ENCODE measurements around the gene ZNF350. TPM values are rescaled to one million over a fixed set of nuclear protein-coding genes. Genes with fewer than 3 reads are reported as not detected.

ZNF350 gene
- total RNA-seq, 4 donors from 2014 or later, result 7.2 to 16.7 (median 9.9) TPM

- Histone ChIP-seq H3K27ac (no peak overlapping the region), H3K36me3 (peaks cover 0 to 55% (median 38%) of the 10 kb centered on the region in 3 donors), H3K4me1 (no peaks in the 10 kb centered on the region), H3K9me3 (peaks cover 9 to 98% (median 64%) of the 10 kb centered on the region in 4 donors), H3K27me3 (no peaks in the 10 kb centered on the region), H3K4me3 (no peak overlapping the region)
- 93 to 98% methylated on average over 1 of the region's 1 CpG for WGBS, 2 donors
- DNase-seq (ENCODE audit: low spot score in 2 of 2), result no peak
- TF ChIP-seq CTCF (IDR thresholded peaks at IDR 0.05), result no peak
- TF ChIP-seq POLR2A (IDR thresholded peaks at IDR 0.05), result no peak
- no peak for TF ChIP-seq EP300 (IDR thresholded peaks at IDR 0.05)
Observed at GRCh38 chr19:51946602-51947001, 40.0 kb downstream of the ZNF350 start.

DNA sequence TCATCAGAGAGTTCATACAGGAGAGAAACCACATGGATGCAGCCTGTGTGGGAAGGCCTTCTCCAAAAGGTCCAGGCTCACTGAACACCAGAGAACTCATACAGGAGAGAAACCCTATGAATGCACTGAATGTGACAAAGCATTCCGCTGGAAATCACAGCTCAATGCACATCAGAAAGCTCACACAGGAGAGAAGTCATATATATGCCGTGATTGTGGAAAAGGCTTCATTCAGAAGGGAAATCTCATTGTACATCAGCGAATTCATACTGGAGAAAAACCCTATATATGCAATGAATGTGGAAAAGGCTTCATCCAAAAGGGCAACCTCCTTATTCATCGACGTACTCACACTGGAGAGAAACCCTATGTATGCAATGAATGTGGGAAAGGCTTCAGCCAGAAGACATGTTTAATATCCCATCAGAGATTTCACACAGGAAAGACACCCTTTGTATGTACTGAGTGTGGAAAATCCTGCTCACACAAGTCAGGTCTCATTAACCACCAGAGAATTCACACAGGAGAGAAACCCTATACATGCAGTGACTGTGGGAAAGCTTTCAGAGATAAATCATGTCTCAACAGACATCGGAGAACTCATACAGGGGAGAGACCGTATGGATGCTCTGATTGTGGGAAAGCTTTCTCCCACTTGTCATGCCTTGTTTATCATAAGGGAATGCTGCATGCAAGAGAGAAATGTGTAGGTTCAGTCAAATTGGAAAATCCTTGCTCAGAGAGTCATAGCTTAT is 41.7 kb downstream of the ZNF350 start:
- no peak for TF ChIP-seq CTCF (IDR thresholded peaks at IDR 0.05)
- Histone ChIP-seq H3K27me3 (no peaks in the 10 kb centered on the region), H3K9me3 (peaks cover 9 to 100% (median 70%) of the 10 kb centered on the region in 4 donors), H3K4me1 (no peaks in the 10 kb centered on the region), H3K27ac (no peak overlapping the region), H3K36me3 (peaks cover 5 to 71% (median 53%) of the 10 kb centered on the region in 3 donors), H3K4me3 (no peak overlapping the region)
- DNase-seq (ENCODE audit: low spot score in 2 of 2), result no peak
- 95 to 96% methylated on average over 7 of the region's 7 CpGs for WGBS, 2 donors

DNA sequence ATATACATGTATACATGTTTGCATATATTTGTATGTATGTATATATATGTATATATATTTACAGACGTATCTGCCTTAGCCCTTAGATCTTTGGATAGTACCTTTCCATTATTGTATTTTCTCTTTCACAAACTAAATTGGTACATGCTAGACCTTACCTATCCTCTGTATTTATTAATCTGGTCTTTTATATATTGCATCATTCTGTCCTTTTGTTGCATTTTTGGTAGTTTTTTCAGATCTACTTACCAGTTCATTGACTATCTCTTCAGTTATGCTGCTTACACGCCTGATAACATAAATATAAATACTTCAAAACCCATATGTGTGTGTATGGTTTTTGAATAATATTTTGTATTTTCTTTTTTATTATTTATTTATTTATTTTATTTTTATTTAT is 47.7 kb downstream of the ZNF350 start:
- Histone ChIP-seq H3K4me1 (no peaks in the 10 kb centered on the region), H3K27ac (no peak overlapping the region), H3K4me3 (no peak overlapping the region), H3K36me3 (peaks cover 15 to 100% (median 90%) of the 10 kb centered on the region in 3 donors), H3K27me3 (no peaks in the 10 kb centered on the region), H3K9me3 (peaks cover 0 to 100% (median 50%) of the 10 kb centered on the region in 4 donors)
- WGBS, 2 donors, result 95 to 97% methylated on average over 2 of the region's 2 CpGs
- no peak for DNase-seq (ENCODE audit: low spot score in 2 of 2)
- no peak for TF ChIP-seq EP300 (IDR thresholded peaks at IDR 0.05)

- DNase-seq (ENCODE audit: low spot score in 2 of 2), result no peak
- peaks cover 0 to 69% (median 16%) of the 10 kb centered on the region in 4 donors for H3K9me3 ChIP-seq
- H3K4me3 ChIP-seq, result no peak overlapping the region
- H3K4me1 ChIP-seq, result peaks cover 0 to 11% (median 3%) of the 10 kb centered on the region in 4 donors
- 86 to 93% methylated on average over 8 of the region's 8 CpGs for WGBS, 2 donors
- peaks cover 6 to 77% (median 59%) of the 10 kb centered on the region in 3 donors for H3K36me3 ChIP-seq
- no peaks in the 10 kb centered on the region for H3K27me3 ChIP-seq
- no peak for TF ChIP-seq EP300 (IDR thresholded peaks at IDR 0.05)
- no peak for TF ChIP-seq POLR2A (IDR thresholded peaks at IDR 0.05)
- no peak for TF ChIP-seq CTCF (IDR thresholded peaks at IDR 0.05)
- no peak overlapping the region for H3K27ac ChIP-seq
Observed at GRCh38 chr19:51931921-51932320, 54.7 kb downstream of the ZNF350 start.

DNA sequence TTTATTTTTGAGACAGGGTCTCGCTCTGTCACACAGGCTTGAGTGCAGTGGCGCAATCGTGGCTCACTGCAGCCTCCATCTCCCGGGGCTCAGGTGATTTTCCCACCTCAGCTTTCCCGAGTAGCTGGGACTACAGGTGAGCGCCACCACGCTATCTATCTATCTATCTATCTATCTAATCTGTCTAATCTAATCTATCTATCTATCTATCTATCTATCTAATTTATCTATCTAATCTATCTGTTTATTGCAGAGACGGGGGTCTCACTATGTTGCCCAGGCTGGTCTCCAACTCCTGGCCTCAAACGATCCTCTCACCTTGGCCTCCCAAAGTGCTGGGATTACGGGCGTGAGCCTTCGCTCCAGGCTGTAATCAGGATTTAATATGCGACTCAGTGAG is 58.8 kb downstream of the ZNF350 start:
- 33 to 40% methylated on average over 13 of the region's 13 CpGs for WGBS, 2 donors
- no peak for TF ChIP-seq POLR2A (IDR thresholded peaks at IDR 0.05)
- no peak for TF ChIP-seq CTCF (IDR thresholded peaks at IDR 0.05)
- TF ChIP-seq EP300 (IDR thresholded peaks at IDR 0.05), result no peak
- peaks cover 0 to 44% (median 2%) of the 10 kb centered on the region in 4 donors for H3K9me3 ChIP-seq
- DNase-seq (ENCODE audit: low spot score in 2 of 2), result no peak
- no peaks in the 10 kb centered on the region for H3K27me3 ChIP-seq
- H3K36me3 ChIP-seq, result peaks cover 0 to 36% (median 21%) of the 10 kb centered on the region in 3 donors
- H3K4me1 ChIP-seq, result peaks cover 0 to 15% (median 3%) of the 10 kb centered on the region in 4 donors
- peak overlapping the region; percentile 45 to 88 (median 74) for H3K4me3 ChIP-seq
- H3K27ac ChIP-seq, result peak overlapping the region in 3 of 4 donors; percentile 80 to 86 (median 83)
